Measurements from ENCODE around the gene MORC3. TPM values are rescaled to one million over a fixed set of nuclear protein-coding genes. Genes with fewer than 3 reads are reported as not detected.
A peak's percentile ranks its signal among the peaks of the same experiment; 100 is the strongest.
"Not testable (repeated sequence)": the region's sequence is repeated elsewhere in the genome, so short reads cannot be mapped to it uniquely, and the experiment has no call there.

The MORC3 gene
- total RNA-seq (10 to 100 TPM; 45.6 to 48.0 TPM), polyA plus RNA-seq (ENCODE audit: insufficient read depth, low read depth, low replicate concordance) (21.4 TPM)
- long read RNA-seq, donor 1, full-length matches to known transcripts: 1 of 1 reads
- long read RNA-seq, donor 1, partial matches to known transcripts: 0 of 1 reads
- long read RNA-seq, donor 1, other reads (novel, unspliced or antisense): 0 of 1 reads
- long read RNA-seq, donor 2, full-length matches to known transcripts: 4 of 14 reads
- long read RNA-seq, donor 2, partial matches to known transcripts: 10 of 14 reads
- long read RNA-seq, donor 2, other reads (novel, unspliced or antisense): 0 of 14 reads

- Histone ChIP-seq H3K27me3 (no peaks in the 10 kb centered on the region), H3K9me3 (no peaks in the 10 kb centered on the region), H3K4me3 (peak within 1 kb of the TSS; percentile 92 to 98), H3K4me1 (peaks cover 10% of the 10 kb centered on the region), H3K27ac (peak within 1 kb of the TSS; percentile 96 to 98), H3K36me3 (ENCODE audit: low read depth, missing control alignments) (no peaks in the 10 kb centered on the region)
- peak; percentile 98 for DNase-seq
- intact Hi-C loops (cut with DNase I; ENCODE audit: low total_unique reads): loop anchor here (10.0 kb wide), 1 partner anchor 165 kb away; the partner anchor contains the start of gene DOP1B
- TF ChIP-seq CTCF (IDR thresholded peaks at IDR 0.05) (no peak), POLR2A (IDR thresholded peaks at IDR 0.05) (peak; percentile 72)
- WGBS, 2 donors: 0% methylated on average over 24 to 54 of the region's 59 CpGs
Observed at GRCh38 chr21:36319767-36320420, at the start of gene MORC3. Gene MORC3, plus strand, starts transcription at chr21:36320197. Its CDS starts 68 bp downstream, at chr21:36320265.

DNA sequence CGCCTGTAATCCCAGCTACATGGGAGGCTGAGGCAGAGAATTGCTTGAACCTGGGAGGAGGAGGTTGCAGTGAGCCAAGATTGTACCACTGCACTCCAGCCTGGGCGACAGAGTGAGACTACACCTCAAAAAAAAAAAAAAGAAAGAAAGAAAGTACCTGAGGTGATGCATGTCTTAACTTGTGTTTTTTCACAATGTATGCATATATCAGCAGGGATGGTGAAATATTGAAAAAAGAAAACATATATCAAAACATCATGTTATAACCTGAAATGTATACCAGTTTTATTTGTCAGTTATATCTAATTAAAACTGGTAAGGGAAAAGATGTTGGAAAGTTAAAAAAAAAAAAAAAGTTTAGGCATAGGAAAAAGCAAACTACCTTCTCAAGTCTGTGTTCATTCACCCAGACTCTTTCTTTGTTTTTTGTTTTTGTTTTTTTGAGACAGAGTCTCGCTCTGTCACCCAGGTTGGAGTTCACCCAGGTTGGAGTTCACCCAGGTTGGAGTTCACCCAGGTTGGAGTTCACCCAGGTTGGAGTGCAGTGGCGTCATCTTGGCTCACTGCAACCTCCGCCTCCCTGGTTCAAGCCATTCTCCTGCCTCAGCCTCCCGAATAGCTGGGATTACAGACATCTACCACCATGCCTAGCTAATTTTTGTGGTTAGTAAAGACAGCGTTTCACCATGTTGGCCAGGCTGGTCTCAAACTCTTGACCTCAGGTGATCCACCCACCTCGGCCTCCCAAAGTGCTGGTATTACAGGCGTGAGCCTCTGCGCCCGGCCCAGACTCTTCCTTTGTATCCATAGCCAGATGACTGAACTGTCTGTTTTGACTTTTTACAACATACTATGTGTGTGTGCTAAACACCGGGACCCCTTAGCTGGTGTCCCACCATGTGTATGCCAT, 49.0 kb upstream of the MORC3 start:
- H3K27me3 ChIP-seq; H3K9me3 ChIP-seq; intact Hi-C loops (cut with DNase I; ENCODE audit: low total_unique reads); H3K36me3 ChIP-seq (ENCODE audit: low read depth, missing control alignments); H3K4me1 ChIP-seq; H3K4me3 ChIP-seq; DNase-seq; H3K27ac ChIP-seq: not testable (repeated sequence)
- 94 to 98% methylated on average over 12 of the region's 12 CpGs for WGBS, 2 donors

GRCh38 chr21:36274128-36274527, 45.9 kb upstream of the MORC3 start:
- intact Hi-C loops (cut with DNase I; ENCODE audit: low total_unique reads): no loop called here
- no peaks in the 10 kb centered on the region for H3K27me3 ChIP-seq
- no peaks in the 10 kb centered on the region for H3K36me3 ChIP-seq (ENCODE audit: low read depth, missing control alignments)

GRCh38 chr21:36282568-36283230, 37.3 kb upstream of the MORC3 start:
- Histone ChIP-seq H3K36me3 (ENCODE audit: low read depth, missing control alignments) (no peaks in the 10 kb centered on the region), H3K4me1 (peaks cover 3% of the 10 kb centered on the region), H3K27me3 (no peaks in the 10 kb centered on the region), H3K4me3 (no peak overlapping the region), H3K9me3 (no peaks in the 10 kb centered on the region), H3K27ac (no peak overlapping the region)
- TF ChIP-seq POLR2A (IDR thresholded peaks at IDR 0.05): no peak
- TF ChIP-seq CTCF (IDR thresholded peaks at IDR 0.05): no peak
- no peak for DNase-seq
- intact Hi-C loops (cut with DNase I; ENCODE audit: low total_unique reads): no loop called here
- 82 to 89% methylated on average over 10 of the region's 10 CpGs for WGBS, 2 donors

More at GRCh38 chr21:36274128-36274527, 45.9 kb upstream of the MORC3 start:
- DNase-seq: no peak
- 67 to 98% methylated on average over 4 of the region's 4 CpGs for WGBS, 2 donors
- H3K9me3 ChIP-seq: no peaks in the 10 kb centered on the region
- TF ChIP-seq POLR2A (IDR thresholded peaks at IDR 0.05) (no peak), CTCF (IDR thresholded peaks at IDR 0.05) (no peak)
- H3K4me3 ChIP-seq: no peak overlapping the region
- H3K4me1 ChIP-seq: peaks cover 3% of the 10 kb centered on the region
- no peak overlapping the region for H3K27ac ChIP-seq

GRCh38 chr21:36283231-36283622, 36.8 kb upstream of the MORC3 start:
- H3K9me3 ChIP-seq; H3K36me3 ChIP-seq (ENCODE audit: low read depth, missing control alignments): not testable (repeated sequence)
- 88 to 91% methylated on average over 9 of the region's 9 CpGs for WGBS, 2 donors

More at GRCh38 chr21:36283231-36283622, 36.8 kb upstream of the MORC3 start:
- H3K4me3 ChIP-seq; H3K27ac ChIP-seq; H3K4me1 ChIP-seq; DNase-seq; intact Hi-C loops (cut with DNase I; ENCODE audit: low total_unique reads); H3K27me3 ChIP-seq: not testable (repeated sequence)

Data from testis (tissue), 5 donors.